H1 (cell line): Measurements from ENCODE around the gene TNFRSF13B. TPM values are rescaled to one million over a fixed set of nuclear protein-coding genes. Genes with fewer than 3 reads are reported as not detected.

Source experiments
- CTCF ChIA-PET: fragments of 300-600 bp; sonication (Branson Sonifier 250); formaldehyde crosslinking; loops from one replicate; lab custom pipeline; 2021; ENCODE audit not compliant: partially characterized antibody; lab: Charles Lee
- POLR2A ChIA-PET: fragments of 300-600 bp; sonication (Branson Sonifier 250); formaldehyde crosslinking; loops from one replicate; lab custom pipeline; 2021; ENCODE audit warnings: inconsistent platforms; ENCODE audit not compliant: partially characterized antibody; lab: Charles Lee
- DNase-seq, 2 experiments: peaks; one replicate each; pipeline versions ENCODE4 v3.0.0 to v3.0.0-alpha.2; 2010 to 2022; ENCODE audit warnings: low spot score in 2 of 2, low read depth in 1 of 2, mixed read lengths in 1 of 2
- FAIRE-seq: peaks from 2 replicates; lab custom pipeline; 2011; peaks lifted over from hg19 to GRCh38; lab: Jason Lieb, UNC
- H2AFZ ChIP-seq: 2 replicates; pipeline ENCODE4 v1.8.1; 2012; ENCODE audit warnings: low read length, inconsistent platforms
- H2AK5ac ChIP-seq: 2 replicates; pipeline ENCODE4 v1.6.1; 2013; ENCODE audit warnings: low read depth, low read length
- H2BK120ac ChIP-seq: replicated peaks from 2 replicates; pipeline ENCODE3; 2013; ENCODE audit warnings: low read depth, low read length, inconsistent platforms
- H2BK12ac ChIP-seq: 2 replicates; pipeline ENCODE4 v1.6.1; 2013; ENCODE audit warnings: low read depth, low read length
- H2BK15ac ChIP-seq: 2 replicates; pipeline ENCODE4 v1.6.1; 2013; ENCODE audit warnings: low read length
- H2BK20ac ChIP-seq: 2 replicates; pipeline ENCODE4 v1.6.1; 2013; ENCODE audit warnings: low read length
- H2BK5ac ChIP-seq: 2 replicates; pipeline ENCODE4 v1.6.1; 2013; ENCODE audit warnings: low read depth, low read length
- H3K14ac ChIP-seq: 2 replicates; pipeline ENCODE4 v1.6.1; 2013; ENCODE audit warnings: inconsistent platforms; ENCODE audit not compliant: insufficient read length
- H3K18ac ChIP-seq: 2 replicates; pipeline ENCODE4 v1.6.1; 2013; ENCODE audit warnings: low read length; ENCODE audit errors: extremely low read depth
- H3K23ac ChIP-seq: 2 replicates; pipeline ENCODE4 v1.6.1; 2013; ENCODE audit warnings: inconsistent platforms; ENCODE audit not compliant: insufficient read length
- H3K23me2 ChIP-seq: 2 replicates; pipeline ENCODE4 v1.6.1; 2013; ENCODE audit warnings: low read depth, low read length
- H3K27ac ChIP-seq: 2 replicates; pipeline ENCODE4 v1.6.1; 2011; ENCODE audit warnings: low read depth, low read length, inconsistent platforms
- H3K27me3 ChIP-seq, 4 experiments: replicated peaks in 1 of 4; 1 replicate in 1 of 4; 2 replicates in 3 of 4; pipeline versions ENCODE4 v1.6.1 to v1.8.1; 2011 to 2013; ENCODE audit warnings: low read length in 3 of 4, mild to moderate bottlenecking in 3 of 4, inconsistent platforms in 2 of 4, mixed read lengths in 2 of 4, moderate library complexity in 1 of 4; ENCODE audit not compliant: control insufficient read depth in 3 of 4, insufficient read depth in 3 of 4; ENCODE audit errors: extremely low read depth in 1 of 4
- H3K36me3 ChIP-seq, 4 experiments: 2 replicates each; pipeline versions ENCODE4 v1.6.1 to v1.8.1; 2011 to 2013; ENCODE audit warnings: mild to moderate bottlenecking in 4 of 4, low read length in 3 of 4, moderate library complexity in 2 of 4, control low read depth in 1 of 4, inconsistent platforms in 1 of 4; ENCODE audit not compliant: insufficient read depth in 4 of 4, control insufficient read depth in 2 of 4
- H3K4ac ChIP-seq: replicated peaks from 2 replicates; pipeline ENCODE3; 2013; ENCODE audit warnings: low read length, low read depth, mixed read lengths, inconsistent platforms; ENCODE audit not compliant: insufficient read length
- H3K4me1 ChIP-seq, 4 experiments: replicated peaks in 1 of 4; 1 replicate in 1 of 4; 2 replicates in 3 of 4; pipeline versions ENCODE4 v1.6.1 to v1.8.1; 2011 to 2013; ENCODE audit warnings: low read length in 3 of 4, inconsistent platforms in 2 of 4, mixed read lengths in 1 of 4; ENCODE audit not compliant: insufficient read depth in 4 of 4, control insufficient read depth in 3 of 4
- H3K4me2 ChIP-seq, 2 experiments: 2 replicates each; pipeline versions ENCODE4 v1.6.1 to v1.8.1; 2011 to 2013; ENCODE audit warnings: low read depth in 2 of 2, low read length in 2 of 2, control low read depth in 1 of 2, inconsistent platforms in 1 of 2, mild to moderate bottlenecking in 1 of 2; ENCODE audit not compliant: insufficient read depth in 1 of 2
- H3K4me3 ChIP-seq, 4 experiments: fragments of 200-600, 300-600 bp in 1 of 4; sonication (generic), shearing (Covaris generic), sonication (Bioruptor Twin) in 1 of 4; 2 replicates each; pipeline versions ENCODE4 v1.5.1 to v1.8.1; 2011 to 2016; ENCODE audit warnings: low read length in 4 of 4, low read depth in 3 of 4, control low read depth in 2 of 4, inconsistent platforms in 2 of 4, mild to moderate bottlenecking in 2 of 4, mixed read lengths in 1 of 4, moderate library complexity in 1 of 4; ENCODE audit not compliant: insufficient read depth in 2 of 4; ENCODE audit errors: extremely low read depth in 1 of 4
- H3K56ac ChIP-seq: replicated peaks from 2 replicates; pipeline ENCODE3; 2013; ENCODE audit warnings: low read depth, mild to moderate bottlenecking, mixed read lengths, low read length, inconsistent platforms; ENCODE audit not compliant: insufficient read length
- H3K79me1 ChIP-seq: 2 replicates; pipeline ENCODE4 v1.6.1; 2013; ENCODE audit warnings: low read depth, low read length, control low read depth
- H3K79me2 ChIP-seq, 2 experiments: 2 replicates each; pipeline versions ENCODE4 v1.6.1 to v1.8.1; 2012 to 2013; ENCODE audit warnings: low read length in 2 of 2, mild to moderate bottlenecking in 2 of 2, inconsistent platforms in 1 of 2; ENCODE audit not compliant: insufficient read depth in 2 of 2, control insufficient read depth in 1 of 2
- H3K9ac ChIP-seq, 4 experiments: replicated peaks in 1 of 4; 1 replicate in 1 of 4; 2 replicates in 3 of 4; pipeline versions ENCODE4 v1.6.1 to v1.8.1; 2011 to 2013; ENCODE audit warnings: low read depth in 3 of 4, low read length in 3 of 4, control low read depth in 2 of 4, mild to moderate bottlenecking in 2 of 4, moderate library complexity in 2 of 4, inconsistent platforms in 1 of 4; ENCODE audit errors: extremely low read depth in 1 of 4
- H3K9me3 ChIP-seq, 2 experiments: 2 replicates each; pipeline versions ENCODE4 v1.6.1 to v1.8.1; 2012 to 2013; ENCODE audit warnings: mild to moderate bottlenecking in 2 of 2, moderate library complexity in 2 of 2, control low read depth in 1 of 2, inconsistent platforms in 1 of 2, low read depth in 1 of 2, low read length in 1 of 2, mixed read lengths in 1 of 2; ENCODE audit not compliant: insufficient read depth in 2 of 2
- H4K20me1 ChIP-seq, 2 experiments: replicated peaks in 1 of 2; 2 replicates each; pipeline versions ENCODE3 to v1.8.1; 2011 to 2013; ENCODE audit warnings: inconsistent platforms in 2 of 2, low read length in 2 of 2, mild to moderate bottlenecking in 1 of 2; ENCODE audit not compliant: insufficient read depth in 2 of 2, control insufficient read depth in 1 of 2
- H4K5ac ChIP-seq: 2 replicates; pipeline ENCODE4 v1.6.1; 2013; ENCODE audit warnings: low read length, low read depth, mixed read lengths, inconsistent platforms; ENCODE audit not compliant: insufficient read length
- H4K8ac ChIP-seq: 2 replicates; pipeline ENCODE4 v1.8.0; 2013; ENCODE audit warnings: mild to moderate bottlenecking, moderate library complexity, low read length, inconsistent platforms; ENCODE audit not compliant: insufficient read depth; ENCODE audit errors: extremely low read depth
- H4K91ac ChIP-seq: replicated peaks from 2 replicates; pipeline ENCODE3; 2013; ENCODE audit warnings: low read length, mixed read lengths, inconsistent platforms; ENCODE audit not compliant: insufficient read length
- CBX5 ChIP-seq: fragments of 300-800, 300-1000 bp; sonication (generic); IDR thresholded peaks from 2 replicates; pipeline ENCODE4 v1.7.1; 2016; ENCODE audit warnings: antibody characterized with exemption, low read length, low read depth
- CHD1 ChIP-seq: IDR thresholded peaks from 2 replicates; pipeline ENCODE4 v1.6.1; 2012; ENCODE audit warnings: low read depth, low read length, improper control_type of control experiment
- CREB1 ChIP-seq: IDR thresholded peaks from 2 replicates; pipeline ENCODE4 v1.6.1; 2012; ENCODE audit warnings: inconsistent platforms
- MAX ChIP-seq: IDR thresholded peaks from 2 replicates; pipeline ENCODE4 v1.6.1; 2012; ENCODE audit warnings: inconsistent platforms
- NANOG ChIP-seq: IDR thresholded peaks from 2 replicates; pipeline ENCODE4 v1.6.1; 2011; ENCODE audit warnings: low read length, low read depth, mild to moderate bottlenecking, inconsistent platforms; ENCODE audit not compliant: insufficient read depth, poor library complexity, severe bottlenecking
- NRF1 ChIP-seq: IDR thresholded peaks from 2 replicates; pipeline ENCODE4 v1.6.1; 2011; ENCODE audit warnings: mild to moderate bottlenecking, low read depth, low read length, improper control_type of control experiment
- POU5F1 ChIP-seq: IDR thresholded peaks from 2 replicates; pipeline ENCODE4 v1.6.1; 2011; ENCODE audit warnings: low read depth, mild to moderate bottlenecking, low read length, moderate library complexity
- SIN3A ChIP-seq, 2 experiments: IDR thresholded peaks in 1 of 2; conservative IDR thresholded peaks in 1 of 2; 2 replicates each; pipeline ENCODE4 v1.6.1; 2011 to 2012; ENCODE audit warnings: low read length in 2 of 2, improper control_type of control experiment in 1 of 2, low read depth in 1 of 2, mild to moderate bottlenecking in 1 of 2
- WGBS, 2 experiments: shearing (Covaris generic) in 1 of 2; methylation state at CpG; one replicate each; pipeline versions ENCODE4 v1.1.6 to v1.1.7; 2013 to 2015; ENCODE audit warnings: low lambda C conversion rate in 2 of 2, mixed read lengths in 2 of 2, inconsistent platforms in 1 of 2, low coverage in 1 of 2, missing lambda C conversion rate in 1 of 2; ENCODE audit not compliant: insufficient replicate concordance in 2 of 2, insufficient coverage in 1 of 2, insufficient read length in 1 of 2; ENCODE audit errors: extremely low coverage in 1 of 2, missing lambda C conversion rate in 1 of 2; 5-methylcytosine and 5-hydroxymethylcytosine counted together
- polyA plus RNA-seq, 7 experiments: library from polyadenylated mRNA; depleted of rRNA in 3 of 7; stranded (reverse) in 5 of 7; unstranded in 2 of 7; fragments of >200 nt in 5 of 7; fragments of 200-250 nt in 2 of 7; gene quantifications; 1 replicate in 5 of 7; 2 replicates in 1 of 7; 4 replicates in 1 of 7; pipeline versions ENCODE4 v1.2.1 to v1.2.3, GENCODE V29; 2011 to 2013; ENCODE audit warnings: missing spikeins in 2 of 7, mixed read lengths in 2 of 7
- total RNA-seq: library from RNA; stranded (reverse); fragmentation: NEBNext Ultra II Directional; extraction: Animal tissue kit (Norgen Biotek cat#: 25700); gene quantifications from 2 replicates; pipeline ENCODE4 v1.2.1, GENCODE V29; 2021

The TNFRSF13B gene
- total and polyA plus RNA-seq, 2 of the 8 experiments (the other 6 are each of a cell fraction or from before 2014, with no cell fraction given) = not detected

GRCh38 chr17:16953347-16953746 lies 18.6 kb downstream of the TNFRSF13B start:
- Histone ChIP-seq H3K4ac (no peak overlapping the region), H3K18ac (no peak overlapping the region), H2BK12ac (no peak overlapping the region), H3K9me3 (peaks cover 0 to 6% of the 10 kb centered on the region in 2 experiments; a peak in 1 of 4 replicates), H2BK120ac (no peak overlapping the region), H3K79me2 (no peaks in the 10 kb centered on the region), H2BK15ac (no peak overlapping the region), H3K23ac (no peak overlapping the region), H4K8ac (no peak overlapping the region), H2AK5ac (no peak overlapping the region), H3K23me2 (no peaks in the 10 kb centered on the region), H2BK5ac (no peak overlapping the region), H2AFZ (0 out of 2 replicates have a peak overlapping the region, but pooled peaks have one; percentile 1), H4K91ac (no peak overlapping the region), H3K4me2 (no peak overlapping the region), H3K9ac (no peak overlapping the region), H4K5ac (no peak overlapping the region), H4K20me1 (no peaks in the 10 kb centered on the region), H3K14ac (no peak overlapping the region), H3K27ac (no peak overlapping the region), H2BK20ac (no peak overlapping the region), H3K27me3 (no peaks in the 10 kb centered on the region), H3K4me1 (no peaks in the 10 kb centered on the region), H3K79me1 (no peaks in the 10 kb centered on the region), H3K56ac (no peak overlapping the region), H3K4me3 (no peak overlapping the region), H3K36me3 (no peaks in the 10 kb centered on the region)
- 76% methylated on average over 3 of the region's 3 CpGs; no CpG with 5 or more reads in 1 of the 2 experiments for WGBS, 2 experiments
- FAIRE-seq = no peak
- ChIA-PET POLR2A (no interaction called here), CTCF (interaction anchor here (0.6 to 1.9 kb wide), 2 partner anchors 39 to 1341 kb away, joined by 5 to 6 read pairs; no protein-coding TSS in a partner anchor)
- peak in 1 of 2 experiments; percentile 13 for DNase-seq
- TF ChIP-seq NRF1 = no peak
- no peak for TF ChIP-seq CREB1
- no peak for TF ChIP-seq SIN3A (conservative IDR thresholded peaks at IDR 0.05 in 1 of 2, IDR thresholded peaks at IDR 0.05 in 1 of 2; ENCODE audit: low read depth in 1 of 2, low read length in 2 of 2)
- TF ChIP-seq CHD1 = no peak
- no peak for TF ChIP-seq MAX
- TF ChIP-seq NANOG = no peak
- no peak for TF ChIP-seq CBX5
- no peak for TF ChIP-seq POU5F1
